T-helper 1 cell treated with Interleukin-12 subunit alpha and Interleukin-12 subunit beta and Interleukin-4 antibody, amounts not matched to agents 30 μg/mL and 1 μg/mL, for 36 hours (primary cell): ENCODE data around the gene SRP68.

ENCODE experiments used
- H3K27ac Mint-ChIP-seq: one replicate; pipeline ENCODE4 v1.8.0; 2021; ENCODE audit warnings: mild to moderate bottlenecking, mixed read lengths
- H3K27me3 Mint-ChIP-seq: one replicate; pipeline ENCODE4 v1.8.0; 2021; ENCODE audit warnings: low read depth, mixed read lengths
- H3K36me3 Mint-ChIP-seq: one replicate; pipeline ENCODE4 v1.8.0; 2021; ENCODE audit warnings: low read depth, mixed read lengths
- H3K4me1 Mint-ChIP-seq: one replicate; pipeline ENCODE4 v1.8.0; 2021; ENCODE audit warnings: low read depth, mixed read lengths
- H3K4me3 Mint-ChIP-seq: one replicate; pipeline ENCODE4 v1.8.0; 2021; ENCODE audit warnings: mild to moderate bottlenecking, moderate library complexity, mixed read lengths
- H3K9me3 Mint-ChIP-seq: one replicate; pipeline ENCODE4 v1.8.0; 2021; ENCODE audit warnings: mixed read lengths

Gene SRP68

GRCh38 chr17:76000016-76000754 lies 72.1 kb downstream of the SRP68 start:
- Mint-ChIP-seq H3K4me1 (peaks cover 19% of the 10 kb centered on the region), H3K27me3 (no peaks in the 10 kb centered on the region), H3K27ac (no peak overlapping the region), H3K4me3 (no peak overlapping the region), H3K36me3 (peaks cover 5% of the 10 kb centered on the region), H3K9me3 (no peaks in the 10 kb centered on the region)

GRCh38 chr17:75998327-75998795 lies 74.0 kb downstream of the SRP68 start:
- Mint-ChIP-seq H3K27me3 (no peaks in the 10 kb centered on the region), H3K4me3 (no peak overlapping the region), H3K27ac (peak overlapping the region; percentile 52), H3K4me1 (peaks cover 18% of the 10 kb centered on the region), H3K9me3 (no peaks in the 10 kb centered on the region), H3K36me3 (peaks cover 2% of the 10 kb centered on the region)

- peak overlapping the region; percentile 81 for H3K27ac Mint-ChIP-seq
- no peaks in the 10 kb centered on the region for H3K9me3 Mint-ChIP-seq
- H3K4me3 Mint-ChIP-seq: peak overlapping the region; percentile 74
- H3K4me1 Mint-ChIP-seq: peaks cover 18% of the 10 kb centered on the region
- peaks cover 4% of the 10 kb centered on the region for H3K36me3 Mint-ChIP-seq
- no peaks in the 10 kb centered on the region for H3K27me3 Mint-ChIP-seq
Measured at GRCh38 chr17:75996665-75997590, 75.4 kb downstream of the SRP68 start.

GRCh38 chr17:75995385-75995925 lies 76.9 kb downstream of the SRP68 start:
- H3K27me3 Mint-ChIP-seq: no peaks in the 10 kb centered on the region
- H3K4me3 Mint-ChIP-seq: no peak overlapping the region
- peaks cover 10% of the 10 kb centered on the region for H3K36me3 Mint-ChIP-seq
- no peaks in the 10 kb centered on the region for H3K9me3 Mint-ChIP-seq
- H3K27ac Mint-ChIP-seq: no peak overlapping the region
- H3K4me1 Mint-ChIP-seq: peaks cover 18% of the 10 kb centered on the region

GRCh38 chr17:75994802-75995370 lies 77.4 kb downstream of the SRP68 start:
- H3K36me3 Mint-ChIP-seq: peaks cover 10% of the 10 kb centered on the region
- no peaks in the 10 kb centered on the region for H3K27me3 Mint-ChIP-seq
- no peaks in the 10 kb centered on the region for H3K9me3 Mint-ChIP-seq
- H3K4me1 Mint-ChIP-seq: peaks cover 18% of the 10 kb centered on the region
- H3K27ac Mint-ChIP-seq: no peak overlapping the region
- H3K4me3 Mint-ChIP-seq: no peak overlapping the region

- Mint-ChIP-seq H3K27me3 (no peaks in the 10 kb centered on the region), H3K36me3 (peaks cover 8% of the 10 kb centered on the region), H3K27ac (no peak overlapping the region), H3K4me1 (no peaks in the 10 kb centered on the region), H3K9me3 (no peaks in the 10 kb centered on the region), H3K4me3 (no peak overlapping the region)
Measured at GRCh38 chr17:75991396-75991795, 80.9 kb downstream of the SRP68 start.
